T-helper 2 cell treated with Interferon-gamma antibody and Interleukin-4, amounts not matched to agents 100 ng/mL and 5 ng/mL, for 36 hours (primary cell): Measurements from ENCODE around the gene TFB1M. TPM values are rescaled to one million over a fixed set of nuclear protein-coding genes. Genes with fewer than 3 reads are reported as not detected.

Source experiments
- intact Hi-C: fragments of 100-400 bp; cut with micrococcal nuclease; formaldehyde crosslinking; loops from one replicate; pipeline ENCODE4 v1.15.1; 2023
- total RNA-seq: library from RNA; stranded (reverse); gene quantifications from 2 replicates; pipeline ENCODE4 v1.2.3, GENCODE V29; 2022

Gene TFB1M
- total RNA-seq, 1 donor from 2014 or later: 20.9 TPM

DNA sequence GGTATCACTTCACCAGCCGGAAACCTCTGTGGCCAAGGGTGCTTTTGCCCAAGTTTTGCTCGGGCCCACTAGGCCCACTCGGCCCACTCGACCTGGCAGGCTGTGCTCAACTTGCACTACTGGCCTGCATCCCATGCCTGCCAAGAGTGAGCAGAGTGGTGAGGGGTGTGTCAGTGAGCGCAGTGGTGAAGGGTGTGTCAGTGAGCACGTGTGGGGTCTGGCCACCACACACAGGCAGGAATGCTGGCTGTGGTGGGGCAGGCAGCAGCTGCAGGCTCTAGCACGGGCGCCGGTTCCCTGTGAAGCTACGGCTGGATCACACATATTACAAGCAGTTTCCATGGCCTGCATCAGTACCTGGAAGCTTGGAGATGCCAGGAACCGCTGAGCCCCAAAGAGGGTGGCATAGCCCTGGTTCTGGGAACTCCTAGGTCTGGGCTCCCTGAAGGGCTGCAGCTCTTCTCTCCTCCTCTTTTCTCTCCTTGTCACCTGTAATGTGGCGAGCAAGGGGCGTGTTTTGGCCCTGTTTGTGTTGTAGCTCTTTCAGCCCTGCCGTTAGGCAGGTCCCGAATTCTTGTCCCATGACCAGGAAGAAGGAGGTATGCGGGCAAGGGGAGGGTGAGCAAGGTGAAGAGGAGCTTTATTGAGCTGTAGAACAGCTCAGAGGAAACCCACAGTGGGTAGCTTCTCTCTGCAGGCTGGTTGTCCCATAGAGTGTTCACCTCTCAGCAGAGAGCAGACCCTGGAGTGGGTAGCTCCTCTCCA, 101.5 kb downstream of the TFB1M start:
- intact Hi-C loops: no loop called here

GRCh38 chr6:155212106-155212505, 102.2 kb downstream of the TFB1M start:
- intact Hi-C loops: no loop called here

DNA sequence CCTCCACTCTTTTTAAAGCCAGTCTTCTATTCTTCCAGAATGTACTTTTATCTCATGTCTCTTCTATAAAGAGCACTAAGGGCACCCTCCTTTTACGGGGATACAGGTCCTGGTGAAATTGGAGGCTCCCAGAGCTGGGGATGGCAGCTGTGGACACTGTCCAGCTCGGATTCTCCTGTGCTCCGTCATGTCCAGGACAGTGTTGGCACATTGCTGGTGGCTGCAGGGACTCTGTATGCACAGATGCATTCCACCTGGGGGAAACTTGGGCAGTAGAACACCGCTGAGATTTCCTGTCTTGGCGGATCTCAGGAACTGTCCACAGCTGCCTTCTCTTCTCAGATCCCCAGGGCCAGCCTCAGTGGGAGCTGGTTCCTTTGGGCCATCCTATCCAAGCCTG, 107.1 kb downstream of the TFB1M start:
- intact Hi-C loops: no loop called here

Other genes starting within 250 kb of the TFB1M start
- not detected in 2 replicates for gene CLDN20, start 50.5 kb downstream of the TFB1M start, total RNA-seq
- not detected in 2 replicates for gene NOX3, start 141.4 kb upstream of the TFB1M start, total RNA-seq